Transverse colon (tissue), 4 donors: ENCODE measurements around the gene OR4C6.

Experiments used
- CTCF ChIP-seq, 5 experiments: fragments of 200-600 bp in 3 of 5; fragments of 450-650 bp in 2 of 5; sonication (generic) in 3 of 5; IDR thresholded peaks; 1 replicate in 2 of 5; 2 replicates in 3 of 5; pipeline ENCODE4 v1.5.1; 2016 to 2017; ENCODE audit warnings: antibody characterized with exemption in 5 of 5, inconsistent platforms in 3 of 5, mild to moderate bottlenecking in 2 of 5, moderate library complexity in 1 of 5
- POLR2AphosphoS5 ChIP-seq, 3 donors: sonication (generic); formaldehyde crosslinking; IDR thresholded peaks; one replicate each; pipeline ENCODE4 v1.6.1; 2016; ENCODE audit warnings: antibody characterized with exemption in 3 of 3

- no peak for TF ChIP-seq CTCF (IDR thresholded peaks at IDR 0.05)
- no peak for TF ChIP-seq POLR2AphosphoS5 (IDR thresholded peaks at IDR 0.05)
Measured at GRCh38 chr11:55658031-55658573, 3.9 kb upstream of the OR4C6 start.
